ENCODE data around the gene FUBP1. TPM values are rescaled to one million over a fixed set of nuclear protein-coding genes. Genes with fewer than 3 reads are reported as not detected.

The FUBP1 gene
- total and polyA plus RNA-seq, 2 of the 13 experiments (the other 11 are each of a cell fraction or from before 2014, with no cell fraction given) = 98.1 to 166 TPM

DNA sequence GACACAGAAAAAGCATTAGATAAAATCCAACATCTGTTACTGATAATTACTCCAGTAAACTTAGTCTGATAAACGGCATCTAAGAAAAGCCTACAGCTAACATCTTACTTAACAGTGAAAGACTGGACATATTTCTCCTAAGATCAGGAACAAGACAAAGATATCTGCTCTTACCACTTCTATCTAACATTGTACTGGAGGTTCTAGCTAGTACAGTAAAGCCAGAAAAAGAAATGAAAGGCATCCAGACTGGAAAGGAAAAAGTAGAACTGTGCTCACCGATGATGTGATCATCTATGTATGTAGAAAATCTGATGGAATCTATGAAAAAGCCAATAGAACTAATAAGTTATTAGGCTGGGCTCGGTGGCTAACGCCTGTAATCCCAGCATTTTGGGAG is 68.8 kb downstream of the FUBP1 start:
- no peak for DNase-seq (ENCODE audit: low spot score)
- Histone ChIP-seq H3K36me3 (replicated peaks in 1 of 2; ENCODE audit: control insufficient read depth in 1 of 2, insufficient read depth in 2 of 2, low read length in 2 of 2) (no peaks in the 10 kb centered on the region), H3K27ac (ENCODE audit: extremely low read length, insufficient read depth, low read length) (no peak overlapping the region), H3K9ac (ENCODE audit: insufficient read depth, low read depth, low read length) (no peak overlapping the region), H3K4me1 (ENCODE audit: insufficient read depth, low read length) (no peaks in the 10 kb centered on the region), H2AFZ (ENCODE audit: low read length) (no peak overlapping the region), H3K4me2 (ENCODE audit: low read depth, low read length) (no peak overlapping the region), H3K79me2 (ENCODE audit: insufficient read depth, low read length) (no peaks in the 10 kb centered on the region), H3K4me3 (replicated peaks in 1 of 3; ENCODE audit: insufficient read depth in 1 of 3, low read depth in 2 of 3, low read length in 3 of 3) (no peak overlapping the region), H3K27me3 (ENCODE audit: control insufficient read depth in 1 of 2, insufficient read depth in 2 of 2, low read length in 2 of 2) (no peaks in the 10 kb centered on the region), H4K20me1 (ENCODE audit: insufficient read depth, low read length) (no peaks in the 10 kb centered on the region), H3K9me3 (ENCODE audit: low read length) (no peaks in the 10 kb centered on the region)
- no peak for FAIRE-seq
- intact Hi-C loops (cut with micrococcal nuclease; ENCODE audit: unreplicated experiment) = no loop called here
- TF ChIP-seq ASH2L (IDR thresholded peaks at IDR 0.05; ENCODE audit: insufficient read length, low read depth, low read length) (no peak), ZNF382 (CRISPR knock-in tag; IDR thresholded peaks at IDR 0.05; ENCODE audit: borderline replicate concordance) (no peak), TOPORS (CRISPR knock-in tag; IDR thresholded peaks at IDR 0.05) (no peak), CENPX (CRISPR knock-in tag; IDR thresholded peaks at IDR 0.05) (no peak), SNRNP70 (IDR thresholded peaks at IDR 0.05; ENCODE audit: low read depth, low read length) (no peak), DPF2 (CRISPR knock-in tag; IDR thresholded peaks at IDR 0.05; ENCODE audit: borderline replicate concordance, low read depth) (no peak), TSC22D2 (CRISPR knock-in tag; IDR thresholded peaks at IDR 0.05; ENCODE audit: borderline replicate concordance) (no peak), FOXA3 (CRISPR knock-in tag; IDR thresholded peaks at IDR 0.05) (no peak), ZNF775 (CRISPR knock-in tag; IDR thresholded peaks at IDR 0.05; ENCODE audit: borderline replicate concordance) (no peak), SPEN (CRISPR knock-in tag; IDR thresholded peaks at IDR 0.05; ENCODE audit: low read depth) (no peak), CHCHD3 (CRISPR knock-in tag; IDR thresholded peaks at IDR 0.05) (no peak)
- TF ChIP-seq, protein P1, sequence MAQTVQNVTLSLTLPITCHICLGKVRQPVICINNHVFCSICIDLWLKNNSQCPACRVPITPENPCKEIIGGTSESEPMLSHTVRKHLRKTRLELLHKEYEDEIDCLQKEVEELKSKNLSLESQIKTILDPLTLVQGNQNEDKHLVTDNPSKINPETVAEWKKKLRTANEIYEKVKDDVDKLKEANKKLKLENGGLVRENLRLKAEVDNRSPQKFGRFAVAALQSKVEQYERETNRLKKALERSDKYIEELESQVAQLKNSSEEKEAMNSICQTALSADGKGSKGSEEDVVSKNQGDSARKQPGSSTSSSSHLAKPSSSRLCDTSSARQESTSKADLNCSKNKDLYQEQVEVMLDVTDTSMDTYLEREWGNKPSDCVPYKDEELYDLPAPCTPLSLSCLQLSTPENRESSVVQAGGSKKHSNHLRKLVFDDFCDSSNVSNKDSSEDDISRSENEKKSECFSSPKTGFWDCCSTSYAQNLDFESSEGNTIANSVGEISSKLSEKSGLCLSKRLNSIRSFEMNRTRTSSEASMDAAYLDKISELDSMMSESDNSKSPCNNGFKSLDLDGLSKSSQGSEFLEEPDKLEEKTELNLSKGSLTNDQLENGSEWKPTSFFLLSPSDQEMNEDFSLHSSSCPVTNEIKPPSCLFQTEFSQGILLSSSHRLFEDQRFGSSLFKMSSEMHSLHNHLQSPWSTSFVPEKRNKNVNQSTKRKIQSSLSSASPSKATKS (CRISPR knock-in tag; IDR thresholded peaks at IDR 0.05) = no peak
- TF ChIP-seq, protein P2, sequence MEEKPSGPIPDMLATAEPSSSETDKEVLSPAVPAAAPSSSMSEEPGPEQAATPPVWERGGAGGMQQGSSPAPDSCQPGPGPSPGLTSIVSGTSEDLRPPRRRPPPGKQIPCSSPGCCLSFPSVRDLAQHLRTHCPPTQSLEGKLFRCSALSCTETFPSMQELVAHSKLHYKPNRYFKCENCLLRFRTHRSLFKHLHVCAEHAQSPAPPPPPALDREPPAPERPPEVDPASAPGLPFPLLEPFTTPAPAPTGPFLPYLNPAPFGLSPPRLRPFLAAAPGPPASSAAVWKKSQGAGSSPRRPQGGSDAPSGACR (CRISPR knock-in tag; IDR thresholded peaks at IDR 0.05) = no peak
- TF ChIP-seq, protein P3, sequence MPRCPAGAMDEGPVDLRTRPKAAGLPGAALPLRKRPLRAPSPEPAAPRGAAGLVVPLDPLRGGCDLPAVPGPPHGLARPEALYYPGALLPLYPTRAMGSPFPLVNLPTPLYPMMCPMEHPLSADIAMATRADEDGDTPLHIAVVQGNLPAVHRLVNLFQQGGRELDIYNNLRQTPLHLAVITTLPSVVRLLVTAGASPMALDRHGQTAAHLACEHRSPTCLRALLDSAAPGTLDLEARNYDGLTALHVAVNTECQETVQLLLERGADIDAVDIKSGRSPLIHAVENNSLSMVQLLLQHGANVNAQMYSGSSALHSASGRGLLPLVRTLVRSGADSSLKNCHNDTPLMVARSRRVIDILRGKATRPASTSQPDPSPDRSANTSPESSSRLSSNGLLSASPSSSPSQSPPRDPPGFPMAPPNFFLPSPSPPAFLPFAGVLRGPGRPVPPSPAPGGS (CRISPR knock-in tag; IDR thresholded peaks at IDR 0.05) = no peak
- TF ChIP-seq, protein P4, sequence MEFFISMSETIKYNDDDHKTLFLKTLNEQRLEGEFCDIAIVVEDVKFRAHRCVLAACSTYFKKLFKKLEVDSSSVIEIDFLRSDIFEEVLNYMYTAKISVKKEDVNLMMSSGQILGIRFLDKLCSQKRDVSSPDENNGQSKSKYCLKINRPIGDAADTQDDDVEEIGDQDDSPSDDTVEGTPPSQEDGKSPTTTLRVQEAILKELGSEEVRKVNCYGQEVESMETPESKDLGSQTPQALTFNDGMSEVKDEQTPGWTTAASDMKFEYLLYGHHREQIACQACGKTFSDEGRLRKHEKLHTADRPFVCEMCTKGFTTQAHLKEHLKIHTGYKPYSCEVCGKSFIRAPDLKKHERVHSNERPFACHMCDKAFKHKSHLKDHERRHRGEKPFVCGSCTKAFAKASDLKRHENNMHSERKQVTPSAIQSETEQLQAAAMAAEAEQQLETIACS (CRISPR knock-in tag; IDR thresholded peaks at IDR 0.05) = no peak
- TF ChIP-seq, protein P5, sequence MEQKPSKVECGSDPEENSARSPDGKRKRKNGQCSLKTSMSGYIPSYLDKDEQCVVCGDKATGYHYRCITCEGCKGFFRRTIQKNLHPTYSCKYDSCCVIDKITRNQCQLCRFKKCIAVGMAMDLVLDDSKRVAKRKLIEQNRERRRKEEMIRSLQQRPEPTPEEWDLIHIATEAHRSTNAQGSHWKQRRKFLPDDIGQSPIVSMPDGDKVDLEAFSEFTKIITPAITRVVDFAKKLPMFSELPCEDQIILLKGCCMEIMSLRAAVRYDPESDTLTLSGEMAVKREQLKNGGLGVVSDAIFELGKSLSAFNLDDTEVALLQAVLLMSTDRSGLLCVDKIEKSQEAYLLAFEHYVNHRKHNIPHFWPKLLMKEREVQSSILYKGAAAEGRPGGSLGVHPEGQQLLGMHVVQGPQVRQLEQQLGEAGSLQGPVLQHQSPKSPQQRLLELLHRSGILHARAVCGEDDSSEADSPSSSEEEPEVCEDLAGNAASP (CRISPR knock-in tag; IDR thresholded peaks at IDR 0.05; ENCODE audit: borderline replicate concordance) = no peak
- BruUV-seq (replicated peaks) = no TSS peak
- ChIA-PET CTCF (ENCODE audit: low intra/inter-chr PET ratio, low total read pairs) (no interaction called here), POLR2A (no interaction called here)
- 88% methylated on average over 4 of the region's 4 CpGs for WGBS (ENCODE audit: low lambda C conversion rate)
- in situ Hi-C loops (cut with HindIII; ENCODE audit: extremely low pct_ligation_motif_present, low pct_unique_long_range_greater_than_20kb) = no loop called here
- no peak for ATAC-seq
